CD4-positive, alpha-beta T cell treated with Interleukin-6 for 4 hours (primary cell): ENCODE results near the gene GALNT11.
"Not testable (repeated sequence)": the region's sequence is repeated elsewhere in the genome, so short reads cannot be mapped to it uniquely, and the experiment has no call there.

ENCODE experiments used
- DNase-seq: peaks from one replicate; pipeline ENCODE4 v3.0.0-alpha.2; 2020; ENCODE audit warnings: mixed read lengths

Gene GALNT11

DNA sequence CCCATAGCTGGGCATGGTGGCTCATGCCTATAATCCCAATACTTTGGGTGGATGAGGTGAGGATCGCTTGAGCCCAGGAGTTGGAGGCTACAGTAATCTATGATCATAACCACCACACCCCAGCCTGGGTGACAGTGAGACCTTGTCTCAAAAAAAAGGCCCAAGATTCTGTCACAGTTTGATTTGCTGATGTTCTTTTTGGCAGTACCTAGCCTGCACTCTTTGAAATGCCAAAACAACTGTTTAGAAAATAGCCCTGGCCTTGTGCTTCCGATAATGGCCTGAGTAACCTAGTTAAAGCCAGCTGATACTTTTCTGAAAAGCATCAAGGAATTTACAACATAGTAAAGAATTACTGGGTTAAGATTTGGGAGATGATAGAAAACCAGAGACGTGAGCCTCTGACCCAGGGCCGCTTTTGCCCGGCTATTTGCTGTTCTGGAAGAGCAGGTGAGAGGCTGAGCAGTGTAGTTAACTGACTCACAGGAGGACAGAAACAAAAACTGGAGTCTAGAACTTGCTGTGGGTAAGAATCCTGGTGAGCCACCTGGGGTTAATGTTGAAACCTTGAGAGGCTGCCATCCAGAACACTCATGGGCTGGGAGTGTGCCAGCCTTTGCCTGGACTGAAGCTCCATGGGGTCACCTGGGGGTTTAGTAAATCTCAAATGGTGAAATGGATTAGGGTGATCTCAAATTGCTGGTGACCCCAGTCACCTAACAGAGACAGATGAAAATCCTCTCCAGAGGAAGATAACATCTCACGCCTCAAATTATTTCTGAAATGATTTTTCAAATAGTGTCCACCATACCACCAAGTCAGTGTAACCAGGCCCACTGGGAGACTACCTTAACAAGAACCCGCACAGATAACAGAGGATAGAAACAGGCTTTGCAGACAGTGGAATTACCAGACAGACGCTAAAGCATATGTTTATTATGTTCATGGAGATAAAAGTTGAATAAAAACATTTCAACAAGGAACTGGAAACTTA, 51.8 kb downstream of the GALNT11 start:
- no peak for DNase-seq

DNA sequence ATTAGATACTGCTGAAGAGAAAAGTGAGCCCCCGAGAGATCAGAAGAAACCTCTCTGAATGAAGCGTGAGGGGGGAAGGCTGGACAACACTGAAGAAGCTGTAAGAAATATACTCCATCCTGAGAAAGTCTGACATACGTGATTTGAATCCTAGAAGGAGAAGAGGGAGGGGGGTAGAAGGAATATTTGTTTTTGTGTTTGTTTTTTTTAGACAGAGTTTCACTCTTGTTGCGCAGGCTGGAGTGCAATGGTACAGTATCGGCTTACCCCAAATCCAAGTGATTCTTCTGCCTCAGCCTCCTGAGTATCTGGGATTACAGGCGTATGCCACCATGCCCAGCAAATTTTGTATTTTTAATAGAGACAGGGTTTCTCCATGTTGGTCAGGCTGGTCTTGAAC, 52.6 kb downstream of the GALNT11 start:
- no peak for DNase-seq

DNA sequence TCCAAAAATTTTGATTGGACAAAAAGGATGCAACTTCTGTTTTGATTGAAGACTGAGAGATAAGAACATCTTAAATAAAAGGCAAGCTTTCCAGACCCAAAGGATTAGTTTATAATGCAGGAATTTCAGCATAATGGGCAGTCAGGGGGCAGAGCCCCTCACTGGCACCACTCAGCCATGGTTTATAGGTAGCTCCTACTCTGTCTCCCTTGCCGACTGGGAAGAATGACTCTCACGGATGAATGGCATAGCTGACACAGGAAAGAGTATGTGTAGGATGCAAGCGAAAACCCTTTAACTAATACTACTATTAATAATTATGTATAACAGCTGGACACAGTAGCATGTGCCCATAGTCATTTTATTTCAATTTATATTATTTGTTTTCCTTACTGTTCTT, 53.3 kb downstream of the GALNT11 start:
- no peak for DNase-seq

DNA sequence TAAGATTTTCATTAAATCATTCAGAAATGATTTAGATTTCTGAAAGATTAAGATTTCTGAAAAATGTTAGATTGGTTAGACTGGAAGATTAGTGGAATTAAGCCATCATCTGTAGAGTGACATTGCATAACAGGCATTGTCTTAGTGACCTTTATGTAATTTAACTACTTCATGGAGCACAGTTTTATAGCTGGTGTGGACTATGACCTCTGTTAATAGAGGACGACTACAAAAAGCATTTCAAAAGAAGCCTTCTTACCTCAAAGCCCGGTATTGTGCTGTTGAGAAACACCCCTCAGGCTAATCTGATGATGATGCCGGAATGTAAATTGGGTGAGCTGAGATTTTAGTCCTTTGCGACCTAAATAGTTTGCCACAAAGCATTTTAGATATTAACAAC, 55.6 kb downstream of the GALNT11 start:
- no peak for DNase-seq

DNA sequence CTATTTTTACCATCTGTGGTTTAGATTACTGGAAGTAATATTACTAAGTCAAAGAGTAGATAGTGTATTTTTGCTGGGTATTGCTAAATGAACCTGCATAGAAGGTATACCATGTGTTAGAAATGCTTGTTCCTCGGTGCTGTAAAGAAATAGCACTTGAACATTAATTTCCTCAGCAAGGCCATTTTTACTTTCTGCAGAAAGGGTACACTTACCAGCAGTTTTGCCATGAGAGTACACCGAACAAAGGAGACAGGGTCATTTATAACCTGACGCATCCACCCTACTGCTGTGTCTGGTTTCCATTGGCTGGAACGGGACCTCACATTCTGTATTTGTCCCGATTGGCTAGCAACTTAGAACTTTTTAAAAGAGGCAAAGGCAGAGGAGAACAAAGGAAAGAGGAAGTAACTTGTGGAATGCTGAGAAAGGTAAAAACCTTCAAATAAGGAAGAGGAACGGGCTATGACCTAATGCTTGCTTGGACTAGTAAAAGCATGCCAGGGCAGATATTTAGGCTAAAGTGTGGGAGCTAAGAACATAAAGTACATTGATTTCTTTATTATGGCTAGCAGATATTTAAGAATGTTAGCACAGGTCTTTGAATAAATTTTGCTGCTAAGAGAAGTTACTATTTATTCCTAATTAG, 56.7 kb downstream of the GALNT11 start:
- DNase-seq = not testable (repeated sequence)

DNA sequence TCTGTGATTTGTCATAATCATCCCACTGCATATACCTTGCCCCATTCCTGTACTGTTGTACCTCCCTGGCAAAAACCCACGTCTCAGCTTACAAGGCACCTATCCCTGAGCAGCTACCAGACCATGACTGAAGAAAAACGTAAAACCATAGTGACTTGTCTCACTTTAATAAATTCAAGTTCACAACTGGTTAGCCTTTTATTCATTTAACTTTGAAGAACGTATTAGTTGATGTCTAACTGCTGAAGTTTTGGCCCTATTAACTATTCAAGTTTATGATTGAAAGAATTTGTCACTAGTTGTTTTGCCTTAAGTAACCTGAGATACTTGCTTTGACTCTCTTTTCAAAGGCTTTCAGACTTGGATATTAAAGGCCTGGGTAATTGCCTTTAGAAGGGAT, 59.7 kb downstream of the GALNT11 start:
- DNase-seq = no peak

DNA sequence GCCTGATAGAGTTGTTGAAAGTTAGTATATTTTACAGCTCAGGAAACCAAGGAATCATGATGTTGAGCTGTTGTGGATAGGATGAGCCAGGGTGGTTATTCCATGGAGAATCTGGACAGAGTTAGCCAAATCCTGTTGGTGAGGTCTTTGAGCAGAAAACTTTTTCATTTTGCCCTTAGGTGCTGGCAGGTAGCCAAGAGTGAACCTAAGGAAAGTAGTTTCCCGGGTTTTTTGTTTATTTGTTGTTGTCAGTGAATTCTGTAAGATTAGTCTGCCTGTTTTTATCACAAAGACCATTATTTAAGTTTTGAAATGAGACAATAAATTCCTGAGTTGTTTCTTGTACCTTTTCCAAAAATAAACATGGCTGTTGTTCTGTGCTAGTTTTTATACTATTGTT, 61.0 kb downstream of the GALNT11 start:
- no peak for DNase-seq

DNA sequence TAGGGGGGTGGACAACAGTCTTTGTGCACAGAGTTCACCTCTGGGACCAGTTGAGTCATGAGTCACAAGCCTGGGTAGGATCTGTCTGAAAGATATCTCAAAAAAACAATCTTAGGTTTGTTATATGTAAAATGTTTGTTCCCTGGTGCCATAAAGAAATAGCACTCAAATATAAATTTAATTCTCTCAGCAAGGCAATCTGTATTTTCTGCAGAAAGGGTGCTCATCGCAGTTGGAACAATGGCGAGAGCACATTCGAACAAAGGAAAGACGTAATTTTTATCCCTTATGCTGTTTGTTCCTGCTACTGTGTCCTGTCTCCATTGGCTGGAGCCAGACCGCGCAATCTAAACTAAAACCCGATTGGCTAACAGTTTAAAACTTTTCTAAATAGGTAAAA, 63.7 kb downstream of the GALNT11 start:
- no peak for DNase-seq

DNA sequence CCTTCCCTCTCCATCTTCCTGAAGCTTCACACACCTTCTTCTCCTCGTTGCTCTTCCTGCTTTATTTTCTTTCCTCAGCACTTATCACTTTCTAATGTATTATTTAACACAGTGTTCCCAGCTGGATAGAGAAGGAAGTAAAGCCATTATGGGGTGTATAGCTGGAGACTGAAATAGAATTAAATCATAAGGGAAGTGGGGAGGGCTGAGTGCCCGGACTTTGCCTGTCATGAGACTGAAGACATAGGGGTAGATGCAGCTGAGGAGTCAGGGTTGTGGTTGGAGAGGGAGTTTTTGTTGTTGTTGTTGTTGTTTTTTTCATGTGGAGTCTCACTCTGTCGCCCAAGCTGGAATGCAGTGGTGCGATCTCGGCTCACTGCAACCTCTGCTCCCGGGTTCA, 65.3 kb downstream of the GALNT11 start:
- no peak for DNase-seq

DNA sequence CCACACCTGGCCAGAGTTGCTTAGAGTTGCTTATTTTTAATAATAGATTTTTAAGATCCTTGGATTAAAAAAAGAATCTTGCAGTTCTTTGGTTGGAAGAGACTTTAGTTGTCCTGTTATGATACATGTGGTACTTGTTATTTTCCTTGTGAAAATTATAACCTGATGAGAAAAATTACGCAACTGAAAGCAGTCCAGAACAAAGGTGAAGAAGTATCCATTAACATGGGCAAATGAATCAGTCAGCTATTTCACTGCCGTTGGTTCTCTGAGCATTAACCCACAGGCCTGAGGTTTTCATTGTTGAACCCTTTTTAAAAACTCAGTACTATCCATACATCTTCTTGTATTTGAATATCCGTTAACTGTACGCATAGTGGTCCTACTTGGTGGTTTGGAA, 68.2 kb downstream of the GALNT11 start:
- no peak for DNase-seq

DNA sequence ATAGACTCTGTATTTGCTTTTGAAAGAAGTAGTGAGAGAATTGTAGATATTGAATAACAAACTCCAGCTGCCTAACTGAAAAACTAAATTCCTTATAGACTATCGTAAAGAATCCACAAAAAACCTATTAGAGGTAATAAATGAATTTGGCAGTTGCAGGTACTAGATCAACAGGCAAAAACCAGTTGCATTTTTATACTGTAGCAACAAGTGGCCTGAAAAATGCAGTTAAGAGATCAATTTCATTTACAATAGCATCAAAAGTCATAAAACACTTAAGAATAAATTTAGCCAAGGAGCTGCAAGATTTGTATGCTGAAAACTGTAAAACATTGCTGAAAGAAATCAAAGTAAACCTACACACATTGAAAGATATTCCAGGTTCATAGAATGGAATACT, 70.3 kb downstream of the GALNT11 start:
- DNase-seq = no peak

DNA sequence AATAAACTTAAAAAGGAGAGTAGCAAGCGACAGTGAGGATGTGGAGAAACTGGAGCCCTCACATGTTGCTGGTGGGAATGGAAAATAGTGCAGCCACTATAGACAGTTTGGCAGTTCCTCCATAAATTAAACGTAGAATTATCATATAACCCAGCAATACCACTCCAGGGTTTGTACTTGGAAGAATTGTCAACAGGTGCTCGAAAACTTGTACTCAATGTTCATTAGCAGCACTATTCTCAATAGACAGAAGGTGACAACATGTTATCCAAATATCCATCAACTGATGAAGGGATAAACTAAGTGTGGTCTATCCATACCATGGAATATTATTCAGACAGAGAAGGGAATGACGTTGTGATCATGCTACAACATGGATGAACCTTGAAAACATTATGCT, 71.9 kb downstream of the GALNT11 start:
- no peak for DNase-seq

DNA sequence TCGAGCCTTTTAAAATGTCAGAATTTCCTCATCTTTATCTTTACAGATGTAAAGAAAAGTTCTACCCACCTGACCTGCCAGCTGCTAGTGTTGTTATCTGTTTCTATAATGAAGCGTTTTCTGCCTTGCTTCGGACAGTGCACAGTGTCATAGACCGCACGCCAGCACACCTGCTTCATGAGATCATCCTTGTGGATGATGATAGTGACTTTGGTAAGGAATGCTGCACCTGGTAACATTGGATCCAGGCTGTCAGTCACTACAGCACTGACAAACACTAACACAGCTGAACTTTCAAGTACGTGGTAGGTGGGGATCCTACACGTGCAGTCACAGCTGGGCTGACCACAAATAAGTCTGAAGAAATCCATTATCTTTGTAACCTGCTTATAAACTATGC, 77.6 kb downstream of the GALNT11 start:
- no peak for DNase-seq

DNA sequence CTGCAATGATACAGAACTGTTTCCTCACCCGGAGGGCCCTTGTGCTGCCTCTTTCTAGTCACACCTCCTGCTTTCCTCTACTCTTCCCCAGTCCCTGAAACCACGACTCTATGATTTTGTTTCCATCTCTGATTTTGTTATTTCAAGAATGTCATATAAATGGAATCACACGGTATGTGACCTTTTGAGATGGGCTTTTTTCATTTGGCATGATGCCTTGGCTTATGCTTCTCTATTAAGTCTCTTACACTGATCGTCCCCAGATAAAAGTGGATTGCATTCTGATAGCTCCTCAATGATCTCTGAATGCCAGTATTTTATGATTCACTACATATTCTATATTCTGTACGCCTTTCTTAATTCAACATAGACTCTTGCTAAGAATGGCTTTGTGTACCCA, 78.2 kb downstream of the GALNT11 start:
- DNase-seq = no peak

DNA sequence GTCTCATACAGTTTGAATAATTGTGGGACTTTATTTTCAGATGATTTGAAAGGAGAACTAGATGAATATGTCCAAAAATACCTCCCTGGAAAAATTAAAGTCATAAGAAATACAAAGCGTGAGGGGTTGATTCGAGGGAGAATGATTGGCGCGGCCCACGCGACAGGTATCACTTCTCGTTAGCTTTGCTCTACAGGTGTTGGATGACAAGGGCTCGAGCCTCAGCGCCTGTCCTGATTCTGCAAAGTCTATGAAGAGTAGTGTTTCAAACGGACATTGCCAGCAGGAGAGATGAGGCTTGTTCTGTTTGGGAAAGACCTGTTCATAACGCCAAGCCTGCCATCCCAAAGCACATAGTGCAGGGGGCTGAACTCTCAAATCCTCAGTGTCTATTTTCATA, 79.7 kb downstream of the GALNT11 start:
- no peak for DNase-seq

DNA sequence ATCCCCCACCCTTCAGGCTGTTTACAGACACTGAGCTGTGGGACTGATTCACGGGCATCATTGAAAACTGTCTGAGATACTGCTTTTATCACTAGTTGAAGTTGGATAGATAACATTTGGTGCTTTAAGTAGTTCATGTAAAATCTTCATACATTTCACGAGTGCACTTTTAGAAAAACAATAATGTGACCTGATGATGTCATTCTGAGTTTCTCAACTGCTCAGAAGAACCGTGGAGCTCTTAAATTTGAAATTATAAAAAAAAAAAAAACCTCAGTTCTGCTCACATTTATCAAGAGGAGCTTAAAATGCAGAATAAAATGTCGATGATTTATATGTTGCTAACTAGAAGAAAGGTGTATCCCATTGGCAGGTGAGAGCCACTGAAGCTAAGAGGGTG, 81.5 kb downstream of the GALNT11 start:
- no peak for DNase-seq

DNA sequence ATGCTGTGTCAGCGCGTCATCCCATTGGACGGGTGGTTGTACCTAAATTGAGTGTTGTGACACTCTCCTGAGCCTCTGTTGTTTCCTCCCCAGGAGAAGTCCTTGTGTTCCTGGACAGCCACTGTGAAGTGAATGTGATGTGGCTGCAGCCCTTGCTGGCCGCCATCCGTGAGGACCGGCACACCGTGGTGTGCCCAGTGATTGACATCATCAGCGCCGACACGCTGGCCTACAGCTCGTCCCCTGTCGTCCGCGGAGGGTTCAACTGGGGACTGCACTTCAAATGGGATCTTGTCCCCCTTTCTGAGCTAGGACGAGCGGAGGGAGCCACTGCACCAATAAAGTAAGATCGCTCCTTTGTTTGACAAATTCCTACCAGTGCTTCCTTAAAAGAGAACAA, 82.5 kb downstream of the GALNT11 start:
- no peak for DNase-seq

DNA sequence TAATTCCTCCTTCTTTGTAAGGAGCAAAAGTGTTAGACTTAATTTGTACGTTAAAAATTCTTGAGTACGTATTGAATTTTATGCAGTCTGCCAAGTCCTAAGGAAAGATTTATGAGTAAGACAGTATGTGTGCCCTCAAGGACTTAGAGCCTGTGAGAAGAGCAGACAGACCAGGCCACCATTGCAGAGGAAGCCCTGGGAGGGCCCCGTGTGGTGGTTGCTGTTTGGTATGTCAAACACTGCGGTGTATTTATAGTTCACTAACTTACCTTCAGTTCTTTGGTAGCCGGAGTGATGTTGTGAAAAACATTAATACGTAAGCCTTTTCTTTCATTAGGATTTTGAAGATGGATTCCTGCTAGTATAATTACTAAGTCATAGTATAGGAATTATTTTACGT, 82.9 kb downstream of the GALNT11 start:
- no peak for DNase-seq

DNA sequence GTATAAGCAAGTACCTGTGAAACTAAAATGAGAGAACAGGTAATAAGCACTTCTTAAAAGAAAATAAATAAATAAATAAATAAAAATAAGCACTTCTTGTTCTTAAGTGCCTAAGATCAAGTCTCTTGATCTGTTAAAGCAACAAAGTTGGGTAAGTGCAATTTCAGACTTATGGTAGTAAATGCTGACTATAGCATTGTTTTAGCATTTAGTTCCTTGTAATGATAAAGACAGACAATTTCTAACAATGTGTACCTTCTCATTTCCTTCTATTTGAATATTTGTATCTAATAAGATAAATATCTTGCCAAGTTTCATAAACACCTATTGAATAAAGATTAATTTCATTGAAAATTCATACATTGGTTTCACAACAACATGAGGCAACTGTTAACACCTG, 87.4 kb downstream of the GALNT11 start:
- no peak for DNase-seq

DNA sequence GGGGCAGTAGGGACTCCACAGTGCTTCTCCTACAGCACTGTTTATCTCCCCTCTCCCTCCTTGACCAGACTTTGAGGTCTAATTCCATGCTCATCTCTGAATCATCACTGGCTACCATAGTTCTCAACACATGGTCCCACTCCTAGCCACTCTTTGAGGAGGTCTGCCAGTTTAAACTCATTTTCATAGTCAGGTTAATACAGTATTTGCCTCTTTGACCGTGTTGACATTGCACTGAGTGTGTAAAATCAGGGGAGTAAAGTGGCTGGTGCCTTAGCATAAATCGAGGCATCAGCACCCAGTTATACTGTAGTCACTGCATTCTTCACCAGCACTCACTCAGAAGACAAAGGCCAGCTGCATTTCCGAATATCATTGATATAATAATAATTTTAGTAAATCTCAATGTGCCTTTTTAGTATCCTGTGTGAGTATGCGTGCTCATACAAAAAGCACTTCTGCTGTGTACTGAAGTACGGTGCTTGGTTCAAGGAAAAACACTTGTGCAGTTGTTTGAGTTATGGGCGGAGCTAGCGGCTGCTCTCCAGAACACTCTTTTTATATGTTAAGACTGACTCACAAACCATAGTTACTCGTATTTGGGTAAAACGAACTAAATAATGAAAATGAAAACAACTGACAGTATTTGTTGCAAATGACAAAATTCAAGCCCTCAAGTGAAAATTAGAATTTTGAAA, 89.7 kb downstream of the GALNT11 start:
- DNase-seq = no peak

DNA sequence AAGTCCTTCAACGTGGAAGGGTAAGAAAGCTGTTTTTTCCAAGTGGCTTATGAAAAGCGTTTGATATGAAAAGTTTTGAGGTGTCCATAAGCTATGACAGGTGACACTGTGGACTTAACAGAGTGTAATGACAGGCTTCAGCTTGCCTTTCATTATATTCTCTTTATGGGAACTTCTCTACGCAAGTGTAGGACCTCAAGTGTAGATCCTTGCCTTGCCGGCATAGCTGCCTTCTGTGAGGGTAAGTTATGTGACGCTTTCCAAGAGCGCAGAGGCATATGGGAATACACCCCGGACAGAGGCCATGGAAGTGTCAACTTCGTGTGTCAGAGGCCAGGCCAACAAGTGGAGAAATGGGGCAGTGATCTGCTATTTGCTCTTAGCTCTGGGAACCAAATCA, 91.9 kb downstream of the GALNT11 start:
- no peak for DNase-seq

DNA sequence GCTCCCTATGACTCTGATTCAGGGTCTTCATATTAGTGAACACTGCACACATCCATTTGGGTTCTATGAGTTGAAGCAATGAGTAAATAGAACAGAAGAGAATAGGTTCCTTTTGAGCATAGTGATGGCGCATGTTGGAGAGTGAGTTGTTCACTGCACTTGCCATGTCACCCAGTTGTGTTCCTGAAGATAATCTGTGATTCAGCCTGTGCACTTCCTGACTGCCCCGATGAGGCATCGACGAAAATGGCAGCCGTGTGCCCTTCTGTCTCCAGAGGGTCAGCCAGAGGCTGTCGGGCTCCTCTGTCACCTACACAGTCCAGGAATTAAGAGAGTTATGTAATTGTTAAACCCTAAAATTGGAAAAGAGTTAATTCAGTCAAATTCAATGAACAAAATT, 94.7 kb downstream of the GALNT11 start:
- no peak for DNase-seq

DNA sequence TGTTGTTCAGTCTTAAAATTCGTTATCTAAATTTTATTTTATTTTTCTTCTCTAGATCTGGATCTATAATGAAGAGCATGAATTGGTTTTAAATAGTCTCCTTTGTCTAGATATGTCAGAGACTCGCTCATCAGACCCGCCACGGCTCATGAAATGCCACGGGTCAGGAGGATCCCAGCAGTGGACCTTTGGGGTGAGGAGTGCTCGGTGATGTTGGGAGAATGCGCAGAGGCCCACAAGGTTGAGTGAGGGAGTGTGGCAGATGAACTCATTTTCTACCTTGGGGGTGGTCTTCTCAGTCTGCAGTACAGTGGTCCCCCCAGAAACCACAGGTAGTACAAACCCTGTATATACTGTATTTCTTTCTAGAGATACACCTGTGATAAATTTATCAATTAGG, 95.3 kb downstream of the GALNT11 start:
- DNase-seq = no peak

DNA sequence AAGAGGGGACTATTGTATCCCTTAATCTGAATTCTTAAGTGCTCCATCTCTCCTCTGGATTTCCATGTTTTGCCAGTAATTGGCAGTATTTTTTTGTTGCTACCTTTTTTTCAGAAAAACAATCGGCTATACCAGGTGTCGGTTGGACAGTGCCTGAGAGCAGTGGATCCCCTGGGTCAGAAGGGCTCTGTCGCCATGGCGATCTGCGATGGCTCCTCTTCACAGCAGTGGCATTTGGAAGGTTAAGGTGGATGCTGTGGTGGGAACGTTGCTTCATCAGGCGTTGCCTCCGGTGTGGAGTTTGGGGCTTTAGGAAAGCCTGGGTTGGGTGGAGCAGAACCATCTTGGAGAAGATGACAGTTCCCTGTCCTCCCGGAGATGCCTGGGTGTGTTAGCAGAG, 96.0 kb downstream of the GALNT11 start:
- no peak for DNase-seq
